Testis (tissue), 3 donors: Measurements from ENCODE around the gene TMEM141. TPM values are rescaled to one million over a fixed set of nuclear protein-coding genes. Genes with fewer than 3 reads are reported as not detected.
"Not testable (repeated sequence)": the region's sequence is repeated elsewhere in the genome, so short reads cannot be mapped to it uniquely, and the experiment has no call there.

Experiments used
- DNase-seq: peaks from one replicate; pipeline ENCODE4 v3.0.0-alpha.2; 2019
- H3K27ac ChIP-seq, 2 donors: fragments of 200-600 bp; sonication (generic); one replicate each; pipeline ENCODE4 v1.5.1; 2019
- H3K27me3 ChIP-seq: fragments of 200-600 bp; sonication (generic); one replicate; pipeline ENCODE4 v1.5.1; 2019
- H3K36me3 ChIP-seq: fragments of 200-600 bp; sonication (generic); one replicate; pipeline ENCODE4 v1.5.1; 2017; ENCODE audit warnings: low read depth; ENCODE audit errors: missing control alignments
- H3K4me1 ChIP-seq: fragments of 200-600 bp; sonication (generic); one replicate; pipeline ENCODE4 v1.5.1; 2019
- H3K4me3 ChIP-seq, 2 donors: fragments of 200-600 bp; sonication (generic); one replicate each; pipeline ENCODE4 v1.5.1; 2017 to 2019
- H3K9me3 ChIP-seq: fragments of 200-600 bp; sonication (generic); one replicate; pipeline ENCODE4 v1.5.1; 2017
- POLR2A ChIP-seq: fragments of 450-650 bp; IDR thresholded peaks from one replicate; pipeline ENCODE4 v1.6.1; 2017; ENCODE audit warnings: antibody characterized with exemption, mild to moderate bottlenecking, moderate library complexity
- WGBS, 2 donors: methylation state at CpG; one replicate each; pipeline ENCODE4 v1.1.5; 2018; 5-methylcytosine and 5-hydroxymethylcytosine counted together
- intact Hi-C: fragments of 100-400 bp; cut with DNase I; formaldehyde crosslinking; loops from one replicate; pipeline ENCODE4 v1.15.1; 2023; ENCODE audit warnings: low total_unique reads
- polyA plus RNA-seq: library from polyadenylated mRNA; stranded (reverse); fragments of 350-450 nt; fragmentation: Illumina TruSeq; extraction: RNeasy Lipid Tissue Mini Kit (QIAGEN cat#74804); gene quantifications from one replicate; pipeline ENCODE4 v1.2.3, GENCODE V29; 2014; ENCODE audit warnings: low read depth, low replicate concordance; ENCODE audit not compliant: insufficient read depth
- total RNA-seq, 2 donors: library from RNA; depleted of rRNA; stranded (reverse); fragments of >200 nt; gene quantifications; one replicate each; pipeline ENCODE4 v1.2.3, GENCODE V29; 2016
- TF ChIP-seq, protein P1 (sequence below), 3 experiments: fragments of 450-650 bp in 2 of 3; fragments of 200-600 bp in 1 of 3; sonication (generic) in 1 of 3; IDR thresholded peaks; one replicate each; pipeline ENCODE4 v1.5.1; 2016 to 2019; ENCODE audit warnings: antibody characterized with exemption in 3 of 3, mild to moderate bottlenecking in 2 of 3, moderate library complexity in 1 of 3

TMEM141 gene
- total and polyA plus RNA-seq, 3 donors from 2014 or later = 80.4 to 127 (median 108) TPM

DNA sequence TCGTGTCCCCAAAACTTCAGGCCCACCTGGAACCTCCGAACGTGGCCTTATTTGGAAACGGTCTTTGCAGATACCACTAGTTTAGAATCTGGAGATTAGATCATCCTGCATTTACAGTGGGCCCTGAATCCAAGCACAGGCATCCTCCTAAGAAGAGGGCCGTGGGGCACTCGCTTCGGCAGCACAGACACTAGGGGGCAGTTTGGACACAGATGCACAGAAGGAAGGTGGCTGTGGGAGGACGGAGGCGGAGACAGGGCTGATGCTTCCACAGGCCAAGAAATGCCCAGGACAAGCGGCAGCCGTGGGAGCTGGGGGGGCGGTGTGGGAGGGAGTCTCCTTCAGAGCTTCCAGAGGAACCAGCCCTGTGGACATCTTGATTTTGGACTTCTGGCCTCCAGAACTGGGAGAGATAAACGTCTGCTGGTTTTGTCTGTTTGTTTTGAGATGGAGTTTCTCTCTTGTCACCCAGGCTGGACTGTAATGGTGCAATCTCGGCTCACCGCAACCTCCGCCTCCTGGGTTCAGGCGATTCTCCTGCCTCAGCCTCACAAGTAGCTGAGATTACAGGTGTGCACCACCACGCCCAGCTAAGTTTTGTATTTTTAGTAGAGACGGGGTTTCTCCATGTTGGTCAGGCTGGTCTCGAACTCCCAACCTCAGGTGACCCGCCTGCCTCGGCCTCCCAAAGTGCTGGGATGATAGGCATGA, 30.2 kb upstream of the TMEM141 start:
- DNase-seq = peak; percentile 84
- TF ChIP-seq, protein P1, sequence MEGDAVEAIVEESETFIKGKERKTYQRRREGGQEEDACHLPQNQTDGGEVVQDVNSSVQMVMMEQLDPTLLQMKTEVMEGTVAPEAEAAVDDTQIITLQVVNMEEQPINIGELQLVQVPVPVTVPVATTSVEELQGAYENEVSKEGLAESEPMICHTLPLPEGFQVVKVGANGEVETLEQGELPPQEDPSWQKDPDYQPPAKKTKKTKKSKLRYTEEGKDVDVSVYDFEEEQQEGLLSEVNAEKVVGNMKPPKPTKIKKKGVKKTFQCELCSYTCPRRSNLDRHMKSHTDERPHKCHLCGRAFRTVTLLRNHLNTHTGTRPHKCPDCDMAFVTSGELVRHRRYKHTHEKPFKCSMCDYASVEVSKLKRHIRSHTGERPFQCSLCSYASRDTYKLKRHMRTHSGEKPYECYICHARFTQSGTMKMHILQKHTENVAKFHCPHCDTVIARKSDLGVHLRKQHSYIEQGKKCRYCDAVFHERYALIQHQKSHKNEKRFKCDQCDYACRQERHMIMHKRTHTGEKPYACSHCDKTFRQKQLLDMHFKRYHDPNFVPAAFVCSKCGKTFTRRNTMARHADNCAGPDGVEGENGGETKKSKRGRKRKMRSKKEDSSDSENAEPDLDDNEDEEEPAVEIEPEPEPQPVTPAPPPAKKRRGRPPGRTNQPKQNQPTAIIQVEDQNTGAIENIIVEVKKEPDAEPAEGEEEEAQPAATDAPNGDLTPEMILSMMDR (IDR thresholded peaks at IDR 0.05) = peak in 2 of 3 experiments; percentile 44 to 54
- intact Hi-C loops, H3K36me3 ChIP-seq, H3K4me3 ChIP-seq, H3K27me3 ChIP-seq, H3K4me1 ChIP-seq, H3K9me3 ChIP-seq, H3K27ac ChIP-seq: not testable (repeated sequence)
- 54 to 61% methylated on average over 22 of the region's 22 CpGs for WGBS, 2 donors

GRCh38 chr9:136761545-136761981, 29.6 kb upstream of the TMEM141 start:
- peaks cover 2% of the 10 kb centered on the region for H3K4me1 ChIP-seq
- intact Hi-C loops = no loop called here
- WGBS, 2 donors = 83 to 90% methylated on average over 6 to 13 of the region's 13 CpGs

DNA sequence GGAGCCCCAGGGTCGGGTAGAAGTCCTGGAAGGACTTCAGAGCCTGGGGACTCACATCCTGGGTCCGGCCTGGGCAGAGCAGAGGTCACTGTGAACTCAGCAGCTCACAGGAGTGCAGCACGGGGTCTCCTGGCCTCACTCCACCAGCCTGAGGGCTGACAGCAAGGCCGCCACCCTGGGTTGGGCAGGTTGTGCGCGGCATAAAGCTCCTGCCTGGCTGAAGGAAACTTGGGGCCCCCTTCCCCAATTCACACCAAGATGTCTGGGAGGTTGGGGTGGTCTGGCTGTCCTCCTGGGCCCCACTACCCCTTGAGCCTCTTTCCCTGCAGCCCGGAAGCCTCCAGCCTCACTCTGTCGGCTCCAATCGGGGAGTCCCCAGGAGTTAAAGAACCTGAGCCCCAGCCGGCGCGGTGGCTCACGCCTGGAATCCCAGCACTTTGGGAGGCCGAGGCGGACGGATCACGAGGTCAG, 28.9 kb upstream of the TMEM141 start:
- TF ChIP-seq, protein P1 (IDR thresholded peaks at IDR 0.05) = no peak
- no peak for TF ChIP-seq POLR2A
- H3K4me1 ChIP-seq = peaks cover 2% of the 10 kb centered on the region
- no peak for DNase-seq
- no peak overlapping the region for H3K27ac ChIP-seq
- H3K4me3 ChIP-seq = no peak overlapping the region
- no peaks in the 10 kb centered on the region for H3K27me3 ChIP-seq
- 62 to 71% methylated on average over 14 to 15 of the region's 17 CpGs for WGBS, 2 donors
- no peaks in the 10 kb centered on the region for H3K36me3 ChIP-seq
- intact Hi-C loops = no loop called here
- H3K9me3 ChIP-seq = no peaks in the 10 kb centered on the region

More at GRCh38 chr9:136761545-136761981, 29.6 kb upstream of the TMEM141 start:
- Histone ChIP-seq H3K9me3 (no peaks in the 10 kb centered on the region), H3K36me3 (no peaks in the 10 kb centered on the region), H3K4me3 (no peak overlapping the region), H3K27me3 (no peaks in the 10 kb centered on the region), H3K27ac (no peak overlapping the region)
- no peak for DNase-seq
- TF ChIP-seq, protein P1 (IDR thresholded peaks at IDR 0.05) = no peak
- no peak for TF ChIP-seq POLR2A

DNA sequence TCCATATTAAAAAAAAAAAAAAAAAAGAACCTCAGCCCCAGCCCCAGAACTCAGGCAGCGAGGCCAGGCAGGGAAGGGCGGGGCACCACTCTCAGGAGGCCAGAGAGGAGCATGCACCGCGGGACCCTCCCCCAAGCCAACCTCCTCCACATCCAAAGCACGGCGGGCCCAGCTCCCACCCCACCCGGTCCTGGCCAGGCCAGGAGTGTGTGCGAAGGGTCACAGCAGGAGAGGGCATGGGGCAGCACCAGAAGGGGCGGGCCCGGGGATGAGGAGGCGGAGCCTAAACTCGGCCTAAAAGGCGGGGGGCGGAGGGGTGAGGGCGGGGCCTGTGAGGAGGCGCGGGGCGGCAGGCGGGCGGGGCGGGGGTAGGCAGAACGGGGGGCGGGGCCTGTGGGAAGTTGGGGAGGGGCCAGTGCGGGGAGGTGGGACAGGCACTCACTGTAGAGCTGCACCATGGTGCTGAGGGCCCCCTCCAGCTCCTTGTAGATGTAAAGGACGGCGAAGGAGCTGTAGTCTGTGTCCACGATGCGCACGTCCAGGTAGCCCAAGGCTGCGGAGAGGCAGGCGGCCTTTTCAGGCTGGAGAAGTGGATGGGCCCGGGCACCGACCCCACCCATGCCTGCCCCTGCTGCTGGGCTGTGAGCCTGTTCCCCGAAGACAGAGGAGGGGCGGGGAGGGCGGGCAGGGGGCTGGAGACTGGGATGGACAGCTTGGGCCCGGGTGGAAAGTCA, 28.1 kb upstream of the TMEM141 start:
- Histone ChIP-seq H3K4me1 (peaks cover 2% of the 10 kb centered on the region), H3K27me3 (no peaks in the 10 kb centered on the region), H3K4me3 (peak overlapping the region in 1 of 2 donors; percentile 31), H3K36me3 (no peaks in the 10 kb centered on the region), H3K9me3 (no peaks in the 10 kb centered on the region), H3K27ac (no peak overlapping the region)
- WGBS, 2 donors = 6 to 35% methylated on average over 19 to 33 of the region's 37 CpGs
- TF ChIP-seq POLR2A = no peak
- TF ChIP-seq, protein P1 (IDR thresholded peaks at IDR 0.05) = no peak
- DNase-seq = peak; percentile 72
- intact Hi-C loops = no loop called here
